AG04449 (cell line): ENCODE measurements around the gene PTGDR2.
A peak's percentile ranks its signal among the peaks of the same experiment; 100 is the strongest.

Experiments used
- CTCF ChIA-PET: fragments of 350-600 bp; formaldehyde crosslinking; extraction: SDS; loops from one replicate; lab custom pipeline; 2021; ENCODE audit warnings: antibody characterized with exemption; lab: Yijun Ruan, JAX
- POLR2A ChIA-PET: fragments of 400-600, 350-600 bp; formaldehyde crosslinking; extraction: SDS; loops from one replicate; lab custom pipeline; 2020; ENCODE audit warnings: antibody characterized with exemption, inconsistent platforms; lab: Yijun Ruan, JAX
- DNase-seq: peaks from one replicate; pipeline ENCODE4 v3.0.0-alpha.2; 2010; ENCODE audit warnings: low read depth, low spot score
- H3K4me3 ChIP-seq: 2 replicates; pipeline ENCODE4 v1.5.1; 2011; ENCODE audit warnings: low read depth, mild to moderate bottlenecking, control low read depth, low read length
- CTCF ChIP-seq: IDR thresholded peaks from one replicate; pipeline ENCODE4 v1.5.1; 2011; ENCODE audit warnings: mild to moderate bottlenecking, moderate library complexity, low read length, control low read depth, inconsistent platforms; ENCODE audit not compliant: insufficient read depth; ENCODE audit errors: missing control alignments

The PTGDR2 gene

GRCh38 chr11:60889869-60890311, 34.1 kb upstream of the PTGDR2 start:
- no peak for DNase-seq
- no peak overlapping the region for H3K4me3 ChIP-seq
- CTCF ChIA-PET, result interaction anchor here (1.3 to 26.0 kb wide), 5 partner anchors 11 to 112 kb away, joined by 5 to 1087 read pairs (median 80); partner anchors contain the start of gene CCDC86
- TF ChIP-seq CTCF, result no peak
- POLR2A ChIA-PET, result no interaction called here

- TF ChIP-seq CTCF, result peak; percentile 72
- ChIA-PET CTCF (interaction anchor here (0.5 to 26.0 kb wide), 22 partner anchors 10 to 1065 kb away, joined by 3 to 1087 read pairs (median 4); partner anchors contain the start of genes CCDC86 and ZP1), POLR2A (interaction anchor here (0.5 to 1.8 kb wide), 4 partner anchors 12 to 56 kb away, joined by 3 to 12 read pairs (median 4); no protein-coding TSS in a partner anchor)
- no peak for DNase-seq
- no peak overlapping the region for H3K4me3 ChIP-seq
These were observed 31.8 kb upstream of the PTGDR2 start for GRCh38 chr11:60887556-60887955.

DNA sequence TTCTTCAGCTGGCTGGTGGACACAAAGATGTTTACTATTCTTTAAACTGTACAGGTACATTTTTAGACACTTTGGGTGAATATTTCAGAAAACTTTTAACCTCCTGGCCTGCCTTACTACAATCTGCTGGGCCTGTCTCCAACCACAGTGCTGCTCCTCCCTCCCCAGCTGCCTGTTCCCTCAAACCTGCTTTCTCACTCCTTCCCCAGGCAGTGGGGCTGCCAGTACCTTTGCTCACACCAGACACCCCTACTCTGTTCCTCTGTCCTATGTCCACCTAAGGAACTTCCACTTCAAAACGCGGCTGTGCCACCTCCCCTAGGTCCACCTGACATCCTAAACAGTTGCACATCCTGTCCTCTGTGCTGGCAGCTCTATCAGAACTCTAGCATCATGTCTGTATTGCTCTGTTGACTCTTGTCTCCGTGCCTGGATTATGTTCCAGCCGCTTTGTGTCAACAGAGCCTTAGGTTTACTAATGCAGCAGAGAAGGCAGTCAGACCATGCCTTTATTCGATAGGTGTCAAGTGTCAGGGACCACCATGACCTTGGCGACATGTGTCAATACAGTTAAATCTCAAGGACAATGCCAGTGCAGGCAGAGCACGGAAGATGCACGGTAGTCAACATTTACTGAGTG, 25.0 kb upstream of the PTGDR2 start:
- CTCF ChIA-PET, result interaction anchor here (1.4 to 3.6 kb wide), 4 partner anchors 8 to 106 kb away, joined by 3 to 19 read pairs (median 8); no protein-coding TSS in a partner anchor
- POLR2A ChIA-PET, result no interaction called here
- no peak for TF ChIP-seq CTCF
- H3K4me3 ChIP-seq, result no peak overlapping the region
- no peak for DNase-seq

- no peak for TF ChIP-seq CTCF
- CTCF ChIA-PET, result interaction anchor here (1.4 to 3.6 kb wide), 3 partner anchors 19 to 105 kb away, joined by 7 to 19 read pairs (median 10); no protein-coding TSS in a partner anchor
- H3K4me3 ChIP-seq, result no peak overlapping the region
- no peak for DNase-seq
- POLR2A ChIA-PET, result no interaction called here
These were observed 24.3 kb upstream of the PTGDR2 start for GRCh38 chr11:60879971-60880588.

GRCh38 chr11:60879104-60879503, 23.4 kb upstream of the PTGDR2 start:
- POLR2A ChIA-PET, result no interaction called here
- CTCF ChIA-PET, result interaction anchor here (1.6 to 3.0 kb wide), 3 partner anchors 9 to 47 kb away, joined by 5 to 14 read pairs (median 14); no protein-coding TSS in a partner anchor
- TF ChIP-seq CTCF, result no peak
- DNase-seq, result no peak
- no peak overlapping the region for H3K4me3 ChIP-seq
